Fibroblast of skin of back (primary cell): ENCODE measurements around the gene FAM200C. TPM values are rescaled to one million over a fixed set of nuclear protein-coding genes. Genes with fewer than 3 reads are reported as not detected.
"Not testable (repeated sequence)": the region's sequence is repeated elsewhere in the genome, so short reads cannot be mapped to it uniquely, and the experiment has no call there.

Experiments used
- DNase-seq: peaks from one replicate; pipeline ENCODE4 v3.0.0-alpha.2; 2013
- polyA plus RNA-seq, 2 experiments: library from polyadenylated mRNA; unstranded; fragments of 120-200 nt; gene quantifications; one replicate each; pipeline ENCODE4 v1.2.1, GENCODE V29; 2013; ENCODE audit not compliant: insufficient read length in 2 of 2

Gene FAM200C
- polyA plus RNA-seq (2013, experiment 1 of 2; ENCODE audit: insufficient read length): 3.0 TPM
- 3.9 TPM for polyA plus RNA-seq (2013, experiment 2 of 2; ENCODE audit: insufficient read length)

GRCh38 chr5:160399402-160400353, at the start of gene FAM200C:
Gene FAM200C, minus strand, starts transcription at chr5:160400054. Its CDS starts 4,564 bp downstream, at chr5:160395490.
- peak; percentile 95 for DNase-seq

- DNase-seq: no peak
Measured at GRCh38 chr5:160449458-160449857, 49.6 kb upstream of the FAM200C start.

- DNase-seq: no peak
Measured at GRCh38 chr5:160448886-160449285, 49.0 kb upstream of the FAM200C start.

- no peak for DNase-seq
Measured at GRCh38 chr5:160445751-160446150, 45.9 kb upstream of the FAM200C start.

GRCh38 chr5:160445132-160445531, 45.3 kb upstream of the FAM200C start:
- DNase-seq: no peak

- no peak for DNase-seq
Measured at GRCh38 chr5:160444407-160444806, 44.6 kb upstream of the FAM200C start.

- DNase-seq: no peak
Measured at GRCh38 chr5:160442824-160443431, 43.1 kb upstream of the FAM200C start.

GRCh38 chr5:160441311-160441781, 41.5 kb upstream of the FAM200C start:
- DNase-seq: no peak

GRCh38 chr5:160439205-160439600, 39.3 kb upstream of the FAM200C start:
- peak; percentile 70 for DNase-seq

- DNase-seq: peak; percentile 52
Measured at GRCh38 chr5:160438316-160439204, 38.7 kb upstream of the FAM200C start.

GRCh38 chr5:160437271-160437670, 37.4 kb upstream of the FAM200C start:
- DNase-seq: no peak

- not testable (repeated sequence) for DNase-seq
Measured at GRCh38 chr5:160436661-160437060, 36.8 kb upstream of the FAM200C start.

- no peak for DNase-seq
Measured at GRCh38 chr5:160436017-160436416, 36.2 kb upstream of the FAM200C start.

GRCh38 chr5:160435532-160435931, 35.7 kb upstream of the FAM200C start:
- DNase-seq: no peak

GRCh38 chr5:160434022-160434531, 34.2 kb upstream of the FAM200C start:
- DNase-seq: no peak

GRCh38 chr5:160432787-160433186, 32.9 kb upstream of the FAM200C start:
- no peak for DNase-seq

GRCh38 chr5:160432196-160432595, 32.3 kb upstream of the FAM200C start:
- no peak for DNase-seq

- DNase-seq: no peak
Measured at GRCh38 chr5:160427607-160428006, 27.8 kb upstream of the FAM200C start.

- DNase-seq: no peak
Measured at GRCh38 chr5:160423099-160423498, 23.2 kb upstream of the FAM200C start.

- peak; percentile 97 for DNase-seq
Measured at GRCh38 chr5:160421625-160422258, 21.9 kb upstream of the FAM200C start, which contains the start of gene PTTG1. Gene PTTG1, plus strand, starts transcription at chr5:160421855. Its CDS starts 458 bp downstream, at chr5:160422313.

GRCh38 chr5:160420331-160420610, 20.4 kb upstream of the FAM200C start:
- no peak for DNase-seq
